ENCODE data around the gene ZBTB16.

ZBTB16 gene

DNA sequence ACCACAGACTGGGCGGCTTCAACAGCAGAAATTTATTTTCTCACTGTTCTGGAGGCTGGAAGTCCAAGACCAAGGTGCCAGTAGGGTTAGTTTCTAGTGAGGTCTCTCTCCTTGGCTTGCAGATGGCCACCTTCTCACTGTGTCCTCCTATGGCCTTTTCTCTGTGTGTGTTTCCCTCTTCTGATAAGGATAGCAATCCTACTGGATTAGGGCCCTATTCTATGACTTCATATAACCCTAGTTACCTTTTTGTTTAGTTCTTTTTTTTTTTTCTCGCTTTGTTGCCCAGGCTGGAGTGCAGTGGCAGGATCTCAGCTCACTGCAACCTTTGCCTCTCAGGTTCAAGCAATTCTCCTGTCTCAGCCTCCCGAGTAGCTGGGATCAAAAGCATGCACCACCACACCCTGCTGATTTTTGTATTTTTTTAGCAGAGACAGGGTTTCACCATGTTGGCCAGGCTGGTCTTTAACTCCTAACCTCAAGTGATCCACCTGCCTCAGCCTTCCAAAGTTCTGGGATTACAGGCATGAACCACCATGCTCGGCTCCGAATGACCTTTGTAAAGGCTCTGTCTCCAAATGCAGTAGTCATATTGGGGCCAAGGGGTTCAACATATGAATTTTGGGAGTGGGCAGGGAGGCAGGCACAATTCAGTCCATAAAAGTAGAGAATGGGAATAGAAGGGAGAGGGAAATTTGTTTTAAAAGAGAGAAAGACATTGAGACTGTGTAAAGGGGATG, 211.2 kb downstream of the ZBTB16 start:
- TF ChIP-seq CTCF (IDR thresholded peaks at IDR 0.05; ENCODE audit: low read depth, low read length): no peak
- DNase-seq (ENCODE audit: low read depth in 2 of 2): no peak
- no peak overlapping the region for H3K4me3 ChIP-seq (replicated peaks in 1 of 2; ENCODE audit: low read depth in 2 of 2, low read length in 2 of 2)

GRCh38 chr11:114271316-114271715, 211.8 kb downstream of the ZBTB16 start:
- no peak for DNase-seq (ENCODE audit: low read depth in 2 of 2)
- TF ChIP-seq CTCF (IDR thresholded peaks at IDR 0.05; ENCODE audit: low read depth, low read length): no peak
- no peak overlapping the region for H3K4me3 ChIP-seq (replicated peaks in 1 of 2; ENCODE audit: low read depth in 2 of 2, low read length in 2 of 2)

GRCh38 chr11:114272311-114272710, 212.8 kb downstream of the ZBTB16 start:
- no peak for DNase-seq (ENCODE audit: low read depth in 2 of 2)
- H3K4me3 ChIP-seq (replicated peaks in 1 of 2; ENCODE audit: low read depth in 2 of 2, low read length in 2 of 2): no peak overlapping the region
- no peak for TF ChIP-seq CTCF (IDR thresholded peaks at IDR 0.05; ENCODE audit: low read depth, low read length)

DNA sequence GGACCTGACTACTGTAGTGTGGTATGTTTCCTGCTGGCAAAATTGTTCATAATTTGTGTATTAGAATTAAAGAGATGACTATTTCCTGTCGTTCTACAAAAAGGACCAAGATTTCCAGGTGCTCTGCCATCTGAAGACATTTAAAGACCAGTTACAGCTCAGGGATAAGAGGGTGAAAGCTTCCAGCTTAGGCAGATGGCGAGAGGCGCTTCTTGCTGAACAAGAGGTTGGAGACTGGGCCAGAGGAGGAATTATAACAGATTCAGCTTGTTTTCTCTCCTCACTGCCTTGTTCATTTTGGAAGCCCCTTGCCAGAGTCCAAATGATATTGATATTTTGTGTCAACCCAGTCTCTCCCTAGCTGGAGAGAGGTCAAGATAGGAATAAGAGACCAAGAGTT, 213.6 kb downstream of the ZBTB16 start:
- H3K4me3 ChIP-seq (replicated peaks in 1 of 2; ENCODE audit: low read depth in 2 of 2, low read length in 2 of 2): no peak overlapping the region
- DNase-seq (ENCODE audit: low read depth in 2 of 2): no peak
- TF ChIP-seq CTCF (IDR thresholded peaks at IDR 0.05; ENCODE audit: low read depth, low read length): no peak

DNA sequence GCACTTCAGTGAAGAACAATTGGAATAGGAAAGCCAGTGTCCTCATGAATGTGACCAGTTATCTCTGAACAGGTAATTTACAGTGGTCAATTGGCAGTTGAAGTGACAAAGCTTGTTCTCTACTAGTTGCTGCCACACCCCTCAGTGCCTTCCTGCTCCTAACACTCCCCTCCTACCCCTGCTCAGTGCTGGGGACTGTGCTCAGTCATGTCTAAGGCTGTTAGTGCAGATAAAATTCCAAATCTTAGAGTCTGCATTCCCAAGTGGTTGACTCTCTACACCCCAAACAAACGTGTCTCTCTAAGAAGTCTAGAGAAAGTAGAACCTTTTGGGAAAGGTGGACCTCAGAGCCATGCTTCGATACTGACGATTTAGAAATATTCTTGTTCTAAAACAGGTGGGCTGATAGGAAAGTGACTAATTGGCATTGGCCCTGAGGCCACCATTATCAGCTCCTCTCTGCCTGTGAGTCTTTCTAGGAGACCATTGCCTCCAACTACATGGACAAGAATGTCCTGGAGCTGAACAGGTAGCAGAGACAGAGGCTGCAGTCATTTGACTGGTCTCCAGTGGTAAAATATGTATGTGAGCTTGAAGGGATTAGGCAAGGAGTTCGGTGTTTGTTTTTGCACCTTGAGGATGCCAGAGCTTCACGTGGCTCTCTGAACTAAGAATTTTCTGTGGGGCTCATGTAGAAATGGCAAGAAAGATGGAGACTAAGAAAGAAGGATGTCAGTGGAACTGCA, 214.6 kb downstream of the ZBTB16 start:
- DNase-seq (ENCODE audit: low read depth in 2 of 2): no peak
- TF ChIP-seq CTCF (IDR thresholded peaks at IDR 0.05; ENCODE audit: low read depth, low read length): no peak

DNA sequence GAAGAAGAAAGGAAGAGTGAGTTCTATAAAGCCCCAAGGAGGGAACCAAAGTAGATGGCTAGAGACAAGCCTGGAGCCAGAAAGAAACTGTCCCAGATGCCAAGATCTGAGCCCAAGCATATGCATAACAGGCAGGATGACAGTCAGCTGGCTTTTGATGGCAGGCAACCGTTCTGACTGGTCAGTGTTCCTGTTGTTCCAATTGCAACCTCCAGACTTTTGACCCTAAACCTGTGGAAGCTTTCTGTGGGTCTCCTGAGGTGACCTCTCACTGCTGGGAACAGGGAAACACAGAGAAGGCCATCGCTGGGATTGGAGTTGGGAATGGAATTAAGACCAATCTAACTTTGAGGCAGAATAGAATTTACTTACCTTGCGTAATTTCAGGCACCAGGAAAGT, 215.1 kb downstream of the ZBTB16 start:
- no peak for TF ChIP-seq CTCF (IDR thresholded peaks at IDR 0.05; ENCODE audit: low read depth, low read length)
- H3K4me3 ChIP-seq (replicated peaks in 1 of 2; ENCODE audit: low read depth in 2 of 2, low read length in 2 of 2): no peak overlapping the region
- no peak for DNase-seq (ENCODE audit: low read depth in 2 of 2)

More for the DNA sequence above, 214.6 kb downstream of the ZBTB16 start:
- H3K4me3 ChIP-seq (replicated peaks in 1 of 2; ENCODE audit: low read depth in 2 of 2, low read length in 2 of 2): no peak overlapping the region

Measured in cardiac fibroblast (primary cell).